HEK293 (cell line): ENCODE results near the gene CASZ1.

ENCODE experiments used
- CTCF ChIA-PET: fragments of 350-600 bp; formaldehyde crosslinking; extraction: SDS; loops from one replicate; lab custom pipeline; 2021; ENCODE audit warnings: antibody characterized with exemption; lab: Yijun Ruan, JAX
- POLR2A ChIA-PET: fragments of 300-600 bp; formaldehyde crosslinking; extraction: SDS; loops from one replicate; lab custom pipeline; 2020; ENCODE audit warnings: antibody characterized with exemption, inconsistent platforms; lab: Yijun Ruan, JAX
- H3K27ac ChIP-seq: fragments of 200-500 bp; sonication (Bioruptor generic); 2 replicates; pipeline ENCODE4 v1.5.1; 2014; ENCODE audit warnings: low read depth, low read length, control low read depth, inconsistent platforms; ENCODE audit errors: extremely low read depth
- H3K36me3 ChIP-seq, 2 experiments: fragments of 200-500 bp in 1 of 2; sonication (Bioruptor generic) in 1 of 2; 1 replicate in 1 of 2; 2 replicates in 1 of 2; pipeline ENCODE4 v1.5.1; 2014 to 2017; ENCODE audit warnings: inconsistent platforms in 2 of 2, low read length in 2 of 2; ENCODE audit not compliant: control insufficient read depth in 2 of 2, insufficient read depth in 1 of 2
- H3K4me1 ChIP-seq: fragments of 200-500 bp; sonication (Bioruptor generic); 2 replicates; pipeline ENCODE4 v1.5.1; 2014; ENCODE audit warnings: mild to moderate bottlenecking, low read length, inconsistent platforms; ENCODE audit not compliant: control insufficient read depth, insufficient read depth
- H3K4me3 ChIP-seq: 2 replicates; pipeline ENCODE4 v1.5.1; 2011; ENCODE audit warnings: low read depth, mild to moderate bottlenecking, control low read depth, low read length, moderate library complexity
- H3K9me3 ChIP-seq: fragments of 200-500 bp; sonication (Bioruptor generic); 2 replicates; pipeline ENCODE4 v1.5.1; 2014; ENCODE audit warnings: low read depth, low read length, inconsistent platforms; ENCODE audit not compliant: control insufficient read depth, insufficient read depth
- MZF1 ChIP-seq: fragments of 450-650 bp; formaldehyde crosslinking; IDR thresholded peaks from 2 replicates; pipeline ENCODE4 v1.5.1; 2017; ENCODE audit warnings: missing biosample characterization, missing genetic modification characterization, borderline replicate concordance
- YY1 ChIP-seq: fragments of 450-650 bp; formaldehyde crosslinking; IDR thresholded peaks from 2 replicates; pipeline ENCODE4 v1.5.1; 2018; ENCODE audit warnings: missing biosample characterization, missing genetic modification characterization
- ZNF112 ChIP-seq: fragments of 450-650 bp; formaldehyde crosslinking; IDR thresholded peaks from 2 replicates; pipeline ENCODE4 v1.5.0; 2017; ENCODE audit warnings: missing biosample characterization, missing genetic modification characterization
- ZNF169 ChIP-seq: fragments of 450-650 bp; formaldehyde crosslinking; IDR thresholded peaks from 2 replicates; pipeline ENCODE4 v1.5.1; 2016; ENCODE audit warnings: missing biosample characterization, missing genetic modification characterization
- ZNF184 ChIP-seq: fragments of 450-650 bp; IDR thresholded peaks from 2 replicates; pipeline ENCODE4 v1.5.1; 2018; ENCODE audit warnings: missing biosample characterization, mild to moderate bottlenecking, missing genetic modification characterization
- ZNF214 ChIP-seq: fragments of 450-650 bp; formaldehyde crosslinking; IDR thresholded peaks from 2 replicates; pipeline ENCODE4 v1.5.1; 2017; ENCODE audit warnings: missing biosample characterization, mild to moderate bottlenecking, missing genetic modification characterization, borderline replicate concordance
- ZNF341 ChIP-seq: fragments of 450-650 bp; formaldehyde crosslinking; IDR thresholded peaks from 2 replicates; pipeline ENCODE4; 2016; ENCODE audit warnings: low read depth, missing biosample characterization, missing genetic modification characterization
- ZNF510 ChIP-seq: fragments of 450-650 bp; formaldehyde crosslinking; IDR thresholded peaks from 2 replicates; pipeline ENCODE4 v1.5.1; 2018; ENCODE audit warnings: mild to moderate bottlenecking, missing genetic modification characterization, missing biosample characterization; ENCODE audit not compliant: insufficient replicate concordance
- ZNF548 ChIP-seq: fragments of 450-650 bp; formaldehyde crosslinking; IDR thresholded peaks from 2 replicates; pipeline ENCODE4 v1.5.1; 2016; ENCODE audit warnings: missing biosample characterization, missing genetic modification characterization
- ZNF600 ChIP-seq: fragments of 450-650 bp; formaldehyde crosslinking; IDR thresholded peaks from 2 replicates; pipeline ENCODE4 v1.5.1; 2016; ENCODE audit warnings: missing biosample characterization, missing genetic modification characterization
- ZNF677 ChIP-seq: fragments of 450-650 bp; IDR thresholded peaks from 2 replicates; pipeline ENCODE4 v1.5.0; 2018; ENCODE audit warnings: missing biosample characterization, mild to moderate bottlenecking, missing genetic modification characterization, moderate library complexity
- ZNF701 ChIP-seq: fragments of 450-650 bp; formaldehyde crosslinking; IDR thresholded peaks from 2 replicates; pipeline ENCODE4 v1.5.1; 2016; ENCODE audit warnings: missing biosample characterization, missing genetic modification characterization
- ZNF707 ChIP-seq: fragments of 450-650 bp; formaldehyde crosslinking; IDR thresholded peaks from 2 replicates; pipeline ENCODE4 v1.5.1; 2016; ENCODE audit warnings: missing biosample characterization, missing genetic modification characterization
- ZNF785 ChIP-seq: fragments of 450-650 bp; formaldehyde crosslinking; IDR thresholded peaks from 2 replicates; pipeline ENCODE4 v1.5.1; 2016; ENCODE audit warnings: missing biosample characterization, missing genetic modification characterization
- ZNF830 ChIP-seq: fragments of 450-650 bp; IDR thresholded peaks from 2 replicates; pipeline ENCODE4 v1.5.0; 2018; ENCODE audit warnings: missing biosample characterization, missing genetic modification characterization, low read depth, mild to moderate bottlenecking, moderate library complexity
- ZSCAN16 ChIP-seq: fragments of 450-650 bp; formaldehyde crosslinking; IDR thresholded peaks from 2 replicates; pipeline ENCODE4 v1.5.1; 2016; ENCODE audit warnings: missing biosample characterization, missing genetic modification characterization
- TF ChIP-seq, protein P1 (sequence below): fragments of 450-650 bp; formaldehyde crosslinking; IDR thresholded peaks from 2 replicates; pipeline ENCODE4 v1.5.1; 2017; ENCODE audit warnings: missing biosample characterization, missing genetic modification characterization
- TF ChIP-seq, protein P2 (sequence below): fragments of 450-650 bp; formaldehyde crosslinking; IDR thresholded peaks from 2 replicates; pipeline ENCODE4 v1.5.1; 2016; ENCODE audit warnings: missing biosample characterization, missing genetic modification characterization
- TF ChIP-seq, protein P3 (sequence below): fragments of 450-650 bp; formaldehyde crosslinking; IDR thresholded peaks from 2 replicates; pipeline ENCODE4 v1.5.1; 2016; ENCODE audit warnings: missing biosample characterization, missing genetic modification characterization
- TF ChIP-seq, protein P4 (sequence below): fragments of 450-650 bp; formaldehyde crosslinking; IDR thresholded peaks from 2 replicates; pipeline ENCODE4 v1.5.1; 2016; ENCODE audit warnings: missing biosample characterization, missing genetic modification characterization, low read depth
- TF ChIP-seq, protein P5 (sequence below): fragments of 450-650 bp; formaldehyde crosslinking; IDR thresholded peaks from 2 replicates; pipeline ENCODE4 v1.5.1; 2016; ENCODE audit warnings: missing biosample characterization, missing genetic modification characterization
- TF ChIP-seq, protein P6 (sequence below): fragments of 450-650 bp; formaldehyde crosslinking; IDR thresholded peaks from 2 replicates; pipeline ENCODE4 v1.5.1; 2016; ENCODE audit warnings: missing biosample characterization, missing genetic modification characterization

The CASZ1 gene

DNA sequence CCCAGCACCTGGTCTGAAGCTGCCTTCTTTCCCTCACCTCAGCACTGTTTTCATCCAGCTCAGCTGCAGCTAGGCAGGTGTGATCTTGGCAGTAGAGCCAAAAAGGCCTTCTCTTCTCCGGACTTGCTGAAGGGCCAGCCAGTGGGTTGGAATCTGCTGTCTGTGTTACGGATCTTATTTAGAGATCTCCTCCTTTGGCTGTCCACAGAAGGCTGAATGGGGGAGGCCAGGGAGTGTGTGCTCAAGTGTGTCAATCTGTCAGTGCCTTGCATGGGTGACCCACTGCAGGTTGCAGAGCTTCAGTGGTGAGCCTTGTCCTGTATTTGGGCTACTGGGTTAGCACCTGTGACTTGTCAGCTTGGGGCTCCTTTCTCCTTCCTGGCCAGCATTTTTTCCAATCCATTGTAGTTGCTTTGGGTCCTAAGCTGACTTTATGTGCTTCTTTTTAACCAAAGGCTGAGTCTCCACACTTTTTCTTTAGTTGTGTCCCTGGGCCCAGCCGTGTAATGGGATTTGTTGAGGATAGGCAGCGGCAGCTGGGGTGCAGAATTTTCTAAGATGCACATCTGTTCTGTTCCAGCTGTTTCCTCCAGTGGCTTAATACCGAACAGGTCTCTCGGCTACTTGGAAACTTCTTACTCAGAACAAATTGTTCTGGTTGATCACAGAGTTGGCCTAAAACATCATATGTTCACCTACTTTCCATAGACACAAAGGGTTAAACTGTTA, 194.9 kb downstream of the CASZ1 start:
- no peak overlapping the region for H3K4me3 ChIP-seq
- TF ChIP-seq ZNF169 (tag by site-specific recombination) (no peak), ZNF214 (no peak), ZNF600 (peak; percentile 95), ZNF830 (tag by site-specific recombination) (no peak), ZNF677 (no peak)
- TF ChIP-seq, protein P1, sequence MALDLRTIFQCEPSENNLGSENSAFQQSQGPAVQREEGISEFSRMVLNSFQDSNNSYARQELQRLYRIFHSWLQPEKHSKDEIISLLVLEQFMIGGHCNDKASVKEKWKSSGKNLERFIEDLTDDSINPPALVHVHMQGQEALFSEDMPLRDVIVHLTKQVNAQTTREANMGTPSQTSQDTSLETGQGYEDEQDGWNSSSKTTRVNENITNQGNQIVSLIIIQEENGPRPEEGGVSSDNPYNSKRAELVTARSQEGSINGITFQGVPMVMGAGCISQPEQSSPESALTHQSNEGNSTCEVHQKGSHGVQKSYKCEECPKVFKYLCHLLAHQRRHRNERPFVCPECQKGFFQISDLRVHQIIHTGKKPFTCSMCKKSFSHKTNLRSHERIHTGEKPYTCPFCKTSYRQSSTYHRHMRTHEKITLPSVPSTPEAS (tag by site-specific recombination), result no peak
- TF ChIP-seq, all 188 proteins: peak for 1
- CTCF ChIA-PET, result interaction anchor here (1.0 kb wide), 1 partner anchor 9 kb away, joined by 6 read pairs; no protein-coding TSS in a partner anchor
- peaks cover 0 to 13% of the 10 kb centered on the region in 2 experiments; a peak in 1 of 3 replicates for H3K36me3 ChIP-seq
- POLR2A ChIA-PET, result no interaction called here
- H3K9me3 ChIP-seq, result no peaks in the 10 kb centered on the region
- H3K4me1 ChIP-seq, result no peaks in the 10 kb centered on the region
- H3K27ac ChIP-seq, result no peak overlapping the region

DNA sequence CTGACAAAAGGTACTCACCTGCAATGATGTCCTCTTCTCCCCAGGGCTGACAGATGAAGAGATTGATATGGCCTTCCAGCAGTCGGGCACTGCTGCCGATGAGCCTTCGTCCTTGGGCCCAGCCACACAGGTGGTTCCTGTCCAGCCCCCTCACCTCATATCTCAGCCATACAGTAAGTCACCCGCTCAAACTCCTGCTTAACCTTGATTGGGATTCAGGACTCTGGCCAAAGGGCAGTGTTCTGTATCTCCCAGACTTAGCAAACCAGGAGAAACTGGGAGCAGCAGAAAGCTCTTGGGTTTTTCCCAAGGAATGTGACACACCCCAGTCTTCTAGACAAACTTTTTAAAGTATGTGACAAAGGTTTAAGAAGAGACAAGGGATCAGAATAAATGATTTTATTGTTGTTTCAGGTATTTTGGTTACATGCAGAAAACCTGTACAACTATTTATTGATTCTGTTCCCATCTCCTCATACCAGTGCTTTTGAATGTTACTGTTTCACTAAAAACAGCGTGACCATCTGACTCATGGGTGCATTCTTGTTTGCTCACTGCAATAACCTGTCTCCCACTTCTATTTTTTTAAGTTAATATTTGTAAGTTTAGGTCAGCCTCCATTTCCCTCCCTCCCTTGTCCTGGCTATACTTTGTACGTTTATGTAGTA, 197.1 kb downstream of the CASZ1 start:
- CTCF ChIA-PET, result interaction anchor here (0.6 to 0.7 kb wide), 2 partner anchors 16 to 738 kb away, joined by 3 to 4 read pairs; no protein-coding TSS in a partner anchor
- Histone ChIP-seq H3K4me1 (no peaks in the 10 kb centered on the region), H3K9me3 (no peaks in the 10 kb centered on the region), H3K27ac (no peak overlapping the region), H3K36me3 (peaks cover 0 to 13% of the 10 kb centered on the region in 2 experiments; a peak in 1 of 3 replicates)
- TF ChIP-seq ZNF184, result no peak
- no peak for TF ChIP-seq ZNF707 (tag by site-specific recombination)
- no peak for TF ChIP-seq ZNF548 (tag by site-specific recombination)
- TF ChIP-seq ZNF510 (tag by site-specific recombination), result no peak
- TF ChIP-seq, protein P2, sequence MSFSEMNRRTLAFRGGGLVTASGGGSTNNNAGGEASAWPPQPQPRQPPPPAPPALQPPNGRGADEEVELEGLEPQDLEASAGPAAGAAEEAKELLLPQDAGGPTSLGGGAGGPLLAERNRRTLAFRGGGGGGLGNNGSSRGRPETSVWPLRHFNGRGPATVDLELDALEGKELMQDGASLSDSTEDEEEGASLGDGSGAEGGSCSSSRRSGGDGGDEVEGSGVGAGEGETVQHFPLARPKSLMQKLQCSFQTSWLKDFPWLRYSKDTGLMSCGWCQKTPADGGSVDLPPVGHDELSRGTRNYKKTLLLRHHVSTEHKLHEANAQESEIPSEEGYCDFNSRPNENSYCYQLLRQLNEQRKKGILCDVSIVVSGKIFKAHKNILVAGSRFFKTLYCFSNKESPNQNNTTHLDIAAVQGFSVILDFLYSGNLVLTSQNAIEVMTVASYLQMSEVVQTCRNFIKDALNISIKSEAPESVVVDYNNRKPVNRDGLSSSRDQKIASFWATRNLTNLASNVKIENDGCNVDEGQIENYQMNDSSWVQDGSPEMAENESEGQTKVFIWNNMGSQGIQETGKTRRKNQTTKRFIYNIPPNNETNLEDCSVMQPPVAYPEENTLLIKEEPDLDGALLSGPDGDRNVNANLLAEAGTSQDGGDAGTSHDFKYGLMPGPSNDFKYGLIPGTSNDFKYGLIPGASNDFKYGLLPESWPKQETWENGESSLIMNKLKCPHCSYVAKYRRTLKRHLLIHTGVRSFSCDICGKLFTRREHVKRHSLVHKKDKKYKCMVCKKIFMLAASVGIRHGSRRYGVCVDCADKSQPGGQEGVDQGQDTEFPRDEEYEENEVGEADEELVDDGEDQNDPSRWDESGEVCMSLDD (tag by site-specific recombination), result no peak
- TF ChIP-seq ZNF341 (tag by site-specific recombination), result no peak
- TF ChIP-seq ZNF785, result no peak
- no peak for TF ChIP-seq ZNF169 (tag by site-specific recombination)
- TF ChIP-seq YY1 (tag by site-specific recombination), result no peak
- TF ChIP-seq, protein P3, sequence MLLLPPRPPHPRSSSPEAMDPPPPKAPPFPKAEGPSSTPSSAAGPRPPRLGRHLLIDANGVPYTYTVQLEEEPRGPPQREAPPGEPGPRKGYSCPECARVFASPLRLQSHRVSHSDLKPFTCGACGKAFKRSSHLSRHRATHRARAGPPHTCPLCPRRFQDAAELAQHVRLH, result no peak
- no peak for TF ChIP-seq ZSCAN16 (tag by site-specific recombination)
- TF ChIP-seq, protein P4, sequence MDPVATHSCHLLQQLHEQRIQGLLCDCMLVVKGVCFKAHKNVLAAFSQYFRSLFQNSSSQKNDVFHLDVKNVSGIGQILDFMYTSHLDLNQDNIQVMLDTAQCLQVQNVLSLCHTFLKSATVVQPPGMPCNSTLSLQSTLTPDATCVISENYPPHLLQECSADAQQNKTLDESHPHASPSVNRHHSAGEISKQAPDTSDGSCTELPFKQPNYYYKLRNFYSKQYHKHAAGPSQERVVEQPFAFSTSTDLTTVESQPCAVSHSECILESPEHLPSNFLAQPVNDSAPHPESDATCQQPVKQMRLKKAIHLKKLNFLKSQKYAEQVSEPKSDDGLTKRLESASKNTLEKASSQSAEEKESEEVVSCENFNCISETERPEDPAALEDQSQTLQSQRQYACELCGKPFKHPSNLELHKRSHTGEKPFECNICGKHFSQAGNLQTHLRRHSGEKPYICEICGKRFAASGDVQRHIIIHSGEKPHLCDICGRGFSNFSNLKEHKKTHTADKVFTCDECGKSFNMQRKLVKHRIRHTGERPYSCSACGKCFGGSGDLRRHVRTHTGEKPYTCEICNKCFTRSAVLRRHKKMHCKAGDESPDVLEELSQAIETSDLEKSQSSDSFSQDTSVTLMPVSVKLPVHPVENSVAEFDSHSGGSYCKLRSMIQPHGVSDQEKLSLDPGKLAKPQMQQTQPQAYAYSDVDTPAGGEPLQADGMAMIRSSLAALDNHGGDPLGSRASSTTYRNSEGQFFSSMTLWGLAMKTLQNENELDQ (tag by site-specific recombination), result no peak
- TF ChIP-seq ZNF112, result no peak
- TF ChIP-seq MZF1 (tag by site-specific recombination), result no peak
- TF ChIP-seq, protein P5, sequence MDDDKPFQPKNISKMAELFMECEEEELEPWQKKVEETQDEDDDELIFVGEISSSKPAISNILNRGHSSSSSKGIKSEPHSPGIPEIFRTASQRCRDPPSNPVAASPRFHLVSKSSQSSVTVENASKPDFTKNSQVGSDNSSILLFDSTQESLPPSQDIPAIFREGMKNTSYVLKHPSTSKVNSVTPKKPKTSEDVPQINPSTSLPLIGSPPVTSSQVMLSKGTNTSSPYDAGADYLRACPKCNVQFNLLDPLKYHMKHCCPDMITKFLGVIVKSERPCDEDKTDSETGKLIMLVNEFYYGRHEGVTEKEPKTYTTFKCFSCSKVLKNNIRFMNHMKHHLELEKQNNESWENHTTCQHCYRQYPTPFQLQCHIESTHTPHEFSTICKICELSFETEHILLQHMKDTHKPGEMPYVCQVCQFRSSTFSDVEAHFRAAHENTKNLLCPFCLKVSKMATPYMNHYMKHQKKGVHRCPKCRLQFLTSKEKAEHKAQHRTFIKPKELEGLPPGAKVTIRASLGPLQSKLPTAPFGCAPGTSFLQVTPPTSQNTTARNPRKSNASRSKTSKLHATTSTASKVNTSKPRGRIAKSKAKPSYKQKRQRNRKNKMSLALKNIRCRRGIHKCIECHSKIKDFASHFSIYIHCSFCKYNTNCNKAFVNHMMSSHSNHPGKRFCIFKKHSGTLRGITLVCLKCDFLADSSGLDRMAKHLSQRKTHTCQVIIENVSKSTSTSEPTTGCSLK (tag by site-specific recombination), result no peak
- TF ChIP-seq, protein P6, sequence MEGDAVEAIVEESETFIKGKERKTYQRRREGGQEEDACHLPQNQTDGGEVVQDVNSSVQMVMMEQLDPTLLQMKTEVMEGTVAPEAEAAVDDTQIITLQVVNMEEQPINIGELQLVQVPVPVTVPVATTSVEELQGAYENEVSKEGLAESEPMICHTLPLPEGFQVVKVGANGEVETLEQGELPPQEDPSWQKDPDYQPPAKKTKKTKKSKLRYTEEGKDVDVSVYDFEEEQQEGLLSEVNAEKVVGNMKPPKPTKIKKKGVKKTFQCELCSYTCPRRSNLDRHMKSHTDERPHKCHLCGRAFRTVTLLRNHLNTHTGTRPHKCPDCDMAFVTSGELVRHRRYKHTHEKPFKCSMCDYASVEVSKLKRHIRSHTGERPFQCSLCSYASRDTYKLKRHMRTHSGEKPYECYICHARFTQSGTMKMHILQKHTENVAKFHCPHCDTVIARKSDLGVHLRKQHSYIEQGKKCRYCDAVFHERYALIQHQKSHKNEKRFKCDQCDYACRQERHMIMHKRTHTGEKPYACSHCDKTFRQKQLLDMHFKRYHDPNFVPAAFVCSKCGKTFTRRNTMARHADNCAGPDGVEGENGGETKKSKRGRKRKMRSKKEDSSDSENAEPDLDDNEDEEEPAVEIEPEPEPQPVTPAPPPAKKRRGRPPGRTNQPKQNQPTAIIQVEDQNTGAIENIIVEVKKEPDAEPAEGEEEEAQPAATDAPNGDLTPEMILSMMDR (tag by site-specific recombination), result no peak
- TF ChIP-seq ZNF701 (tag by site-specific recombination), result no peak
- TF ChIP-seq, all 188 proteins: peak for 0
- POLR2A ChIA-PET, result no interaction called here
- no peak overlapping the region for H3K4me3 ChIP-seq
